HG03060 (cell line): ENCODE results near the gene NUP93.
A peak's percentile ranks its signal among the peaks of the same experiment; 100 is the strongest.
"Not testable (repeated sequence)": the region's sequence is repeated elsewhere in the genome, so short reads cannot be mapped to it uniquely, and the experiment has no call there.

Source experiments
- ATAC-seq: cut with Tn5 transposase; IDR thresholded peaks from one replicate; pipeline ENCODE4 v1.9.1; 2021; ENCODE audit warnings: low read depth, moderate number of reproducible peaks; ENCODE audit not compliant: unreplicated experiment

NUP93 gene

GRCh38 chr16:56884026-56884582, 154.2 kb downstream of the NUP93 start:
- ATAC-seq = no peak

DNA sequence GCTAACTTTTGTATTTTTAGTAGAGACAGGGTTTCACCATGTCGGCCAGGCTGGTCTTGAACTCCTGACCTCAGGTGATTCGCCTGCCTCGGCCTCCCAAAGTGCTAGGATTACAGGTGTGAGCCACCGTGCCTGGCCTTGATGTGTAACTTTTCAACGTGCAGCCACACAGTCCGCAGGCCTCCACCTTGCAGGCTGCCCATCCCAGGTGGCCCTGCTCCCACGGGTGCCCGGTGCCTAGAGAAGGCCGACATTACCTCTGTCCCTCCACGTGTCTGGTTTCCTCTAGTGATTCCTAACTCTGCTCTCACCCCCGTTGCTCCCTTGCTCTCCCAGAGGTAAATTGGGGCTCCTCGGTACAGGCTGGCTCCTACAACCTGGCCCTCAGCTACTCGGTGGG, 155.0 kb downstream of the NUP93 start:
- ATAC-seq = not testable (repeated sequence)

GRCh38 chr16:56885446-56886162, 155.7 kb downstream of the NUP93 start:
- ATAC-seq = no peak

DNA sequence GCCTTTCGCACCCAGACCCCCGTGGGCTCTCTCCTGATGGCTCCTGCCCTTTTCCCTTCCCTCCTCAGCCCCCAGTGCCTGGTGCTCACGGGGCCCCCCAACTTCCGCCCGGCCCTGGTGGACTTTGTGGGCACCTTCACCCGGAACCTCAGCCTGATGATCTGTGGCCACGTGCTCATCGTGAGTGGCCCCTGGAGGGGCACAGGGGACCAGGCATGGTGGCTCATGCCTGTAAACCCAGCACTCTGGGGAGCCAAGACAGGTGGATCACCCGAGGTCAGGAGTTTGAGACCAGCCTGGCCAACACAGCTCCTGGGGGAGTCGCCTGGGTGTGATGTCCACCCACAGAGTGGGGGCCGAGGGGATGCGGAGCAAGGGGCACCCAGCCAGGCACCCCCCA, 156.4 kb downstream of the NUP93 start:
- no peak for ATAC-seq

GRCh38 chr16:56886826-56887225, 156.9 kb downstream of the NUP93 start:
- ATAC-seq = no peak

GRCh38 chr16:56888806-56889205, 158.9 kb downstream of the NUP93 start:
- peak; percentile 89 for ATAC-seq

GRCh38 chr16:56889206-56889605, 159.3 kb downstream of the NUP93 start:
- no peak for ATAC-seq

DNA sequence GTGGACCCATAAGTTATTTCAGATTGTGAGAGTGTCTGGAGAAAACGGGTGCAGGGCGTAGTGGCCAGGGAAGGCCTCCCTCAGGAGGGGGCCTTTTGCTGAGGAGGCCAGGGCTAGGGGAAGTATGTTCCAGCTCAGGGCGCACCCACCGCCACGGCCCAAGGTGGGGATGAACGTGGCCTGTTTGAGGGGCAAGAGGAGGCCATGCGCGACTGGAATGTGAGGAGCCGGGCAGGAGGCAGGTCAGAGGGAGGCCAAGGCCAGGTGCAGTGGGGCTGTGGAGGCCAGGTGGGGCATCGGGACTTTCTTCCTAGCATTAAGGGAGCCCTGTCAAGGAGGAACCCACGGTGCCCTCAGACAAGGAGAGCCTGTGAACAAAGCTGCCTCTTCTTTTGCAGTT, 161.8 kb downstream of the NUP93 start:
- ATAC-seq = no peak

DNA sequence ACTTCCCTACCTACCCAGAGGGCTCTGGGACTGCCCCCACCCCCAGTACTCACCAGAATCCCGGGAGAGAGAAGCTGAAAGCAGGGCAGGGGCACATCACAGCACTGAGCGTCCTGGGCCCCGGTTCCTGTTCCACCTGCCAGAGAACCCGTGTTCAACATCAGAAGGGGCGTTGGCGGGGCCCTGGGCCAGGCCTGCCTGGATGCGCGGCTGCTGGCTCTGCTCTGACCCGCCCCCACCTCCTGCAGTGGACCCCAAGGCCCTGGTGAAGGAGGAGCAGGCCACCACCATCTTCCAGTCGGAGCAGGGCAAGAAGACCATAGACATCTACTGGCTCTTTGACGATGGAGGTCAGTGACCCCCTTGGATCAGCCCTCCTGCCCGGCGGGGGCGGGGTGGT, 162.8 kb downstream of the NUP93 start:
- ATAC-seq = no peak

DNA sequence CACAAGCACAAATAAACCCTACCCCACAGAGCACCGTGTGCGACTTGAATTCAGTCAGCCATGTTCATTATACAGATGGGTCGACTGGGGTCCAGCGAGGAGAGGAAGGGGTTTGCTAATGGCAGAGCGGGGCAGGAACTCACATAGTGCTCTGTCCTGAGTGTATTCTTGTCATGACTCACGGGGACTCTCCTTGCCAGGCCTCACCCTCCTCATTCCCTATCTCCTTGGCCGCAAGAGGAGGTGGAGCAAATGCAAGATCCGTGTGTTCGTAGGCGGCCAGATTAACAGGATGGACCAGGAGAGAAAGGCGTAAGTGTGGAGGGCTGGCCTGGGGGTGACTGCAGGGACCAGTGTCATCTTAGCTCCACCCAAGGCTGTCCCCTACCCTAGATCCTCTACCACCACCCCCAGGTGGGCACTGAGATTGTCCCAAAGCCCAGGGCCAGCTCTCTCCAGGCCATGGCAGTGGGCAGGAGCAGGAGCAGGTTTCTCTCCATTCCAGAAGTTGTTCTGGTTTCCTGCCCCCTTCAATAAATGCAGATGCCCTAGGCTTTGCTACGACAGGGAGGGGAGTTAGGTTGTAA, 164.5 kb downstream of the NUP93 start:
- ATAC-seq = no peak

DNA sequence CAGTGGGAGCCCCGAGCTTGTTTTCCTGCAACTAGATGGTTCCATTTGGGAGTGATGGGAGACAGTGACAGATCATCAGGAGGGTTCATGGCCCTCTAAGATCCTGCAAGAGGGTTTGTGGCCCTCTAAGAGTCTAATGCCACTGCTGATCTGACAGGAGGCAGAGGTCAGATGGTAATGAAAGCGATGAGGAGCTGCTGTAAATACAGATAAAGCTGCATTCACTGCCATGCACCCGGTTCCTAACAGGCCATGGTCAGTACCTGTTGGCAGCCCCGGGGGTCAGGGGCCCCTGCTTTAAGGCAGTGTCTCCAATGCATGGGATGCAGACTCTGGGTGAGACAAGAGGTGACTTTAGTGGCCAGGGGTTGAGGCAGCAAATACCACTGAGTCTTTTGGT, 165.9 kb downstream of the NUP93 start:
- no peak for ATAC-seq

DNA sequence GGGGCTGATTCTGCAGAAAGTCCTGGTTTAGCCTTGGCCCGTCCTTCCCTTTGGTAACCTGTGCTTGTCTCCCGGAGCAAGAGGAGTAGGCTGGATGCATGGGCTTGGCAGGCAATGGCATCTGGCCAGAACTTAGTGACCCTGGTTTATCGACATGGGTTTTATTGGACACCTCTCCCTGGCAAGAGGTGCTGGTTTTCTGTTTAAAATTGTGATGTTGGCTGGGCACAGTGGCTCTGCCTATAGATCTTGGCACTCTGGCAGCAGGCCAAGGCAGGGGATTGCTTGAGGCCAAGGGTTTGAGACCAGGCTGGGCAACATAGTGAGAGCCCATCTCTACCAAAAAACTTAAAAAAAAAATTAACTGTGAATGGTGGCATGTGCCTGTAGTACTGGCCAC, 166.3 kb downstream of the NUP93 start:
- no peak for ATAC-seq

DNA sequence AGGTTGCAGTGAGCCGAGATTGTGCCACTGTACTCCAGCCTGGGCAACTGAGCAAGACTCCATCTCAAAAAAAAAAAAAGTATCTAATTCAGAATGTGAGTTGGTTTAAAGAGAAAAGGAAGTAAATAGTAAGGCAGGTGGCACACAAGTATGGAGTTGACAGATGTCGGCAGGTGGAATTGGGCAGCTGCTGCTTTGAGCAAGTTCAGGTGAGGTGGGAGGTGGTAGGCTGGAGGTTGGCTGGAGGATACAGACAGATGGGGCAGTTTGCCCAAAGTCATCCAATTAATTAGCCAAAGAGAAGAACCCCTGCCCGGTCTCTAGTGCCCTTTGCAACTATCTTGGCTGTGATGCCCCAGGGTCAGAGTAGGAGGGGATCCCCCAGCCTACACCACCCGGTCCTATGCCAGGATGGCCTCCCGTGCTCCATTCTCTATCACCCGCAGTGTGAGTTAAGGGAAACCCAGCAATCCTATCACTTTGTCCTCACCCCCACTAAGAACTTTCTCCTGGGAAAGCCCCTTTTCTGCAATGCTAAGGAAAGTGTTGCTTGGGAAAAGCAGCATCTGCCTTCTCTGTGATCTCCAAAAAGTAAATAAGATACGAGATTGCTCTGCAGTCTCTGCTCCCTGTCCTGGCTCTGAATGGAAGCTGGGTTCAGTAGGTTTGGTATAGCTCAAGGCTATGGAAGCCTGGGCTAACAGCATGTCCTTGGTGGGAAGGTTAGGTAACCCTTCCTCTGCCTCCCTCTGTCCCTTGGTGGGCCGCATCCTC, 167.3 kb downstream of the NUP93 start:
- no peak for ATAC-seq

DNA sequence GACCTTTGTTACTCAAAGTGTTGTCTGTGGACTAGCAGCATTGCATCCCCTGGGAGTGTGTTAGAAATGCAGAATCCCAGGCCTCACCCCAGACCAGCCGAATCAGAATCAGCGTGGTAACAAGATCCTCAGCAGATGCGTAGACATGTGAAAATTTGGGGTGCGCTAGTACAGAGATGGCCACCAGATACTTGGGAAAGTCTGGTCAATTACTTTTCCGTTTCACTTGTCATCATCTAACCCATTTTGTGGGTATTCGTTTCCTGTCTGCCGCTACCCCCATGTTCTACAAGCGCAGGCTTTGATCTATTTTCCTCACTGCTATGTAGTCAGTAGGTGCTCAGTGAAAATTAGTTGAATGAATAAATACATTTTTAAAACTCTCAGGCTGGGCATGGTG, 168.9 kb downstream of the NUP93 start:
- ATAC-seq = no peak
